ENCODE data around the gene CMTM3. TPM values are rescaled to one million over a fixed set of nuclear protein-coding genes. Genes with fewer than 3 reads are reported as not detected.

The CMTM3 gene
- total RNA-seq, 4 donors from 2014 or later, result 15.7 to 24.9 (median 19.3) TPM

- no peak for ATAC-seq
- 90 to 94% methylated on average over 4 to 6 of the region's 6 CpGs for WGBS, 2 donors (ENCODE audit: low coverage in 1 of 2)
- no peak overlapping the region for H3K4me3 ChIP-seq
- peaks cover 0 to 10% (median 6%) of the 10 kb centered on the region in 3 donors for H3K4me1 ChIP-seq
- no peak overlapping the region for H3K27ac ChIP-seq
- H3K9me3 ChIP-seq, result no peaks in the 10 kb centered on the region
- TF ChIP-seq EP300 (IDR thresholded peaks at IDR 0.05) (no peak), CTCF (IDR thresholded peaks at IDR 0.05) (no peak), POLR2AphosphoS5 (IDR thresholded peaks at IDR 0.05) (no peak), POLR2A (IDR thresholded peaks at IDR 0.05) (no peak)
- H3K27me3 ChIP-seq, result no peaks in the 10 kb centered on the region
- no peaks in the 10 kb centered on the region for H3K36me3 ChIP-seq
Observed at GRCh38 chr16:66651965-66652364, 47.5 kb downstream of the CMTM3 start.

- Histone ChIP-seq H3K4me3 (no peak overlapping the region), H3K9me3 (no peaks in the 10 kb centered on the region), H3K27ac (no peak overlapping the region), H3K27me3 (no peaks in the 10 kb centered on the region), H3K4me1 (peaks cover 0 to 10% (median 6%) of the 10 kb centered on the region in 3 donors), H3K36me3 (no peaks in the 10 kb centered on the region)
- WGBS, 2 donors (ENCODE audit: low coverage in 1 of 2), result 81 to 93% methylated on average over 4 to 5 of the region's 7 CpGs
- no peak for TF ChIP-seq CTCF (IDR thresholded peaks at IDR 0.05)
- TF ChIP-seq EP300 (IDR thresholded peaks at IDR 0.05), result no peak
- no peak for TF ChIP-seq POLR2AphosphoS5 (IDR thresholded peaks at IDR 0.05)
- TF ChIP-seq POLR2A (IDR thresholded peaks at IDR 0.05), result no peak
- no peak for ATAC-seq
Observed at GRCh38 chr16:66652661-66653360, 48.3 kb downstream of the CMTM3 start.

- H3K36me3 ChIP-seq, result no peaks in the 10 kb centered on the region
- TF ChIP-seq POLR2A (IDR thresholded peaks at IDR 0.05) (no peak), POLR2AphosphoS5 (IDR thresholded peaks at IDR 0.05) (no peak), CTCF (IDR thresholded peaks at IDR 0.05) (no peak), EP300 (IDR thresholded peaks at IDR 0.05) (no peak)
- ATAC-seq, result no peak
- H3K9me3 ChIP-seq, result no peaks in the 10 kb centered on the region
- H3K27ac ChIP-seq, result no peak overlapping the region
- H3K27me3 ChIP-seq, result no peaks in the 10 kb centered on the region
- peaks cover 0 to 10% (median 6%) of the 10 kb centered on the region in 3 donors for H3K4me1 ChIP-seq
- no peak overlapping the region for H3K4me3 ChIP-seq
- 94 to 100% methylated on average over 5 to 6 of the region's 6 CpGs for WGBS, 2 donors (ENCODE audit: low coverage in 1 of 2)
Observed at GRCh38 chr16:66653581-66654350, 49.3 kb downstream of the CMTM3 start.

GRCh38 chr16:66656547-66656946 lies 52.0 kb downstream of the CMTM3 start:
- no peaks in the 10 kb centered on the region for H3K9me3 ChIP-seq
- peaks cover 0 to 17% (median 9%) of the 10 kb centered on the region in 3 donors for H3K4me1 ChIP-seq
- no peaks in the 10 kb centered on the region for H3K36me3 ChIP-seq
- no peak overlapping the region for H3K4me3 ChIP-seq
- no peak for ATAC-seq
- TF ChIP-seq EP300 (IDR thresholded peaks at IDR 0.05) (no peak), POLR2AphosphoS5 (IDR thresholded peaks at IDR 0.05) (no peak), CTCF (IDR thresholded peaks at IDR 0.05) (no peak), POLR2A (IDR thresholded peaks at IDR 0.05) (no peak)
- no peak overlapping the region for H3K27ac ChIP-seq
- no peaks in the 10 kb centered on the region for H3K27me3 ChIP-seq
- 90 to 93% methylated on average over 3 of the region's 3 CpGs for WGBS, 2 donors (ENCODE audit: low coverage in 1 of 2)
